Activated naive CD8-positive, alpha-beta T cell treated with anti-CD3 and anti-CD28 coated beads, Interleukin-2, amount 50 U/mL, for 24 hours (primary cell): Measurements from ENCODE around the gene FANCG.

ENCODE experiments used
- ATAC-seq: fragments of 150-1000 bp; cut with Tn5 transposase; one replicate; pipeline ENCODE4 v1.10.0; 2021
- DNase-seq: peaks from one replicate; pipeline ENCODE4 v3.0.0; 2021
- H3K27ac Mint-ChIP-seq: one replicate; pipeline ENCODE4 v1.8.0; 2021; ENCODE audit warnings: mild to moderate bottlenecking, mixed read lengths
- H3K27me3 Mint-ChIP-seq: one replicate; pipeline ENCODE4 v1.8.0; 2021; ENCODE audit warnings: mixed read lengths
- H3K36me3 Mint-ChIP-seq: one replicate; pipeline ENCODE4 v1.8.0; 2021; ENCODE audit warnings: low read depth, mixed read lengths
- H3K4me1 Mint-ChIP-seq: one replicate; pipeline ENCODE4 v1.8.0; 2021; ENCODE audit warnings: mixed read lengths
- H3K4me3 Mint-ChIP-seq: one replicate; pipeline ENCODE4 v1.8.0; 2021; ENCODE audit warnings: mild to moderate bottlenecking, moderate library complexity, mixed read lengths
- H3K9me3 Mint-ChIP-seq: one replicate; pipeline ENCODE4 v1.8.0; 2021; ENCODE audit warnings: mixed read lengths

The FANCG gene

DNA sequence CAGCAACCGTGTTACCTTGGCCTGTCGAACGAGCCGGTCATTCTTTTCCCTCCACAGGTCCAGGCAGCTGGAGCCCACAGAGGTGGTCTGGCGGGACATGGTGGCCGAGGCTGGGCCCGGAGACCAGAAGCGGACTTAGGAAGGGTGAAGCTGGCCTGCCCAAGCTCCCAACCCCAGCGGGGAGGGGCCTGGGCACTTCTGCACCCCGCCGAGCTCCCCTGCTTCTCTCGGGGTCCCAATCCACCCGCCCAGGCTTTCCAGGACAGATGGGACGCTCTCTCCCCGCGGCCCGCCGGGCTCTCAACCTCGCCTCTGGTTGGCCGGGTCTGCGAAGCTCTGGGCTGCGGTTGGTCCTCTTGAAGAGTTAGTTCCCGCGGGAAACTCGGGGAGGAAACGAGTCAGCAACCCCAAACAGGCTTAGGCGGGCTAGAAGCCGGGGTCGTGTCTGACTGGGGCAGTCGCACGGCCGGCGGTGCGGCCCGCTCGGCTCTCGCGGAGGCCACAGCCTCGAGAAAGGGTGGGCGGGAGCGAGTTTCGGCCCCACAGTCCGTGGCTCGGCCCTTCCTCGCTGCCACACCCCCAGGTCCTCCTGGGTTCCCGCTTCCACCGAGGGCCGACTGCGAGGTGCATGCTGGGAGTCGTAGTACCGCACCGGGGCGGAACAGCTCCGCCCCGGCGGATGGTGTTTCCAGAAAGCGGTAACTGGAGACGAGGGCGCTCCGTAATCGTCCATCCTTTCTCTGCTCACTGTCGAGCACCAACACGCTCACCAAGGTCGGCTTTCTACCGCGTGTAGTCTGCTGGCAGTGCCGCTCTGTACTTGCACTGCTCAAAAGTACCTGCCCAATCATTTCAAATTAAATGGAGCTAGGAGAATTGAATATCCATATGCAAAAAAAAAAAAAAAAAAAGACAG is at the start of gene FANCG:
Gene FANCG, minus strand, starts transcription at position 517 of the 916 bp plus-strand sequence. Its CDS starts 418 bp downstream, at position 99.
- peak; percentile 92 for ATAC-seq
- Mint-ChIP-seq H3K27me3 (no peaks in the 10 kb centered on the region), H3K36me3 (peaks cover 21% of the 10 kb centered on the region), H3K4me1 (peaks cover 27% of the 10 kb centered on the region), H3K27ac (peak within 1 kb of the TSS; percentile 92), H3K9me3 (no peaks in the 10 kb centered on the region), H3K4me3 (peak within 1 kb of the TSS; percentile 83)
- DNase-seq = peak; percentile 85

DNA sequence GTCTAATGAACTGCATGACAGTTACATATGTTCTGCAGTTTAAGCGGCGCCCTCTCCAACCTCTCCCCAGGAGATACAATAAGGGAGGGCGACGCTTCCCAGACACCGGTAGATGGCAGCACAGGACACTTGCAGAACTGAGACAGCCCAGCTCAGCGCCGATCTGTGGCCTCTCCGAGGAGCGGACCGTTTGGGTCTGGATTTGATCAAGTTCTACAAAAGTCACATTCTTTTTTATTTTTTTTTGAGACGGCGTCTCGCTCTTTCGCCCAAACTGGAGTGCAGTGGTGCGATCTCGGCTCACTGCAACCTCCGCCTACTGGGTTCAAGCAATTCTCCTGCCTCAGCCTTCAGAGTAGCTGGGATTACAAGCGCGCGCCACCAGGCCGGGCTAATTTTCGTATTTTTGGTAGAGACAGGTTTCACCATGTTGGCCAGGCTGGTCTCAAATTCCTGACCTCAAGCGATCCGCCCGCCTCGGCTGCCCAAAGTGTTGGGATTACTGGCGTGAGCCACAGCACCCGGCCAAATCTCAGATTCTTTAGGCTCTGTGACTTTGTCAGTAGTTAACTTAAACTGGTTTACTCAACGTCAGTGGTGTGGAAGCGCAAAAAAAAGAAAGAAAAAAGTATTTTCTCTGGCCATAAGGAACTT is 37.3 kb upstream of the FANCG start:
- peak; percentile 87 for DNase-seq
- no peaks in the 10 kb centered on the region for H3K36me3 Mint-ChIP-seq
- H3K4me1 Mint-ChIP-seq = peaks cover 47% of the 10 kb centered on the region
- peak overlapping the region; percentile 70 for H3K27ac Mint-ChIP-seq
- no peaks in the 10 kb centered on the region for H3K27me3 Mint-ChIP-seq
- H3K9me3 Mint-ChIP-seq = no peaks in the 10 kb centered on the region
- peak; percentile 68 for ATAC-seq
- H3K4me3 Mint-ChIP-seq = peak overlapping the region; percentile 83

DNA sequence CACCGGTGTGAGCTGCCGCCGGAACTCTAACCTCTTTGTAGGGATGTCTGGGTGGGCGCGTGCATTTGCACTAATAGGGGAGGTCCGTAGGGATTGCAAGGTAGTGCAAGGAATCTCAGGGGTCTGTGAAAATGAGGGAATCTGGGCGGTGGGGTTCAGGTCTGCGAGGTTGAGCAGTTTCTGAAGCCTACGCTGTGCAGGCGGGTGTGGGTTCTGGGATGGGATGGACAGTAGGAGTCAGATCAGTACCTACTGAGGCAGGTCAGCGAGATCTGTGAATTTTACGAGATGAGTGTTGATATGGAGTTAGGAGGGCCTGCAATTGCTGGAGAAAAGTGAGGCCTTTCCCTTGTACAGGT is 36.8 kb upstream of the FANCG start:
- no peaks in the 10 kb centered on the region for H3K9me3 Mint-ChIP-seq
- no peak for ATAC-seq

DNA sequence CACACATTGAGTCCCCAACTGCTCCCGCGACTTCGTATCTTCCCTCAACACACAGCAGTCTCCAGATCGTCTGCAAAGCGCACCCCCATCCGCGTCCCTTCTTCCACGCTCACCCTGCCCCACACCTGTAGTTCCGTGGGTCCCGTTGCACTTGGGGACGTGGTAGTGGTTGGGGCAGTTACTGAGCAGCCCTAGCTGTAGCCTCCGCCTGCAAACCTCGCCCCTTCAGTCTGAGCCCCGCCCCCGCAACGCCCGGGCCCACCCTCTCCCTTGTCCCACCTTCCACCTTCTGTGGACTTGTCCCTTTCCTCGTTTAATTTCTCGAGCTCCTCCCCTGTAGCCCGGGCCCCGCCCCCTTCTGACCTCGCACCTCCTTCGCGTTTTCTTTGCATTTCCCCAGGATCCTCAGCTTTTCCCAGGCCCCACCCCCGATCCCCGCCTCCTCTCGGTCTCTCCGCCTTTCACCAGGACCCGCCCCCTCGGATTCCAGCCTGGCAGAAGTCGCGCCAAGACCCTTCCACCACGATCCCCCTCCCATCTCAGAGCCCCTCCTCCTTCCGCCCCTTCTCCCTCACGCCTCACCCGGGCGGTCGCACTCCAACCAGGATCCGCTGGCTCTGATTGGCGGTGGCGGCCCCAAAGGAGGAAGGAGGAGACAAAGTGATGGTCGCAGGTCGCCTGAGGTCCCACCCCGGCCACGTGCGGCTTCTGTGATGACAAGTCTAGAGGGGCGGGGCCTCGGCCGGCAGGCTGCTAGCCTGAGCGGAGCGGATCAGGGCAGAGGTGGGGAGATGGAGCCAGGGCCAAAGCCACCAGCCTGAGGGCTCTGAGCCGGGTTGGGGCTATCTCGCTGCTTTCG is 36.2 kb upstream of the FANCG start, which contains the start of gene ATOSB:
Gene ATOSB, minus strand, starts transcription at position 183 of the 859 bp plus-strand sequence. CDS start 7,588 bp downstream, outside the sequence.
- Mint-ChIP-seq H3K9me3 (no peaks in the 10 kb centered on the region), H3K36me3 (no peaks in the 10 kb centered on the region), H3K4me3 (peak within 1 kb of the TSS; percentile 83), H3K4me1 (peaks cover 56% of the 10 kb centered on the region), H3K27ac (peak within 1 kb of the TSS; percentile 70), H3K27me3 (no peaks in the 10 kb centered on the region)
- DNase-seq = peak; percentile 93
- ATAC-seq = peak; percentile 65

More for the DNA sequence above, 36.8 kb upstream of the FANCG start:
- H3K36me3 Mint-ChIP-seq = no peaks in the 10 kb centered on the region
- peak overlapping the region; percentile 70 for H3K27ac Mint-ChIP-seq
- no peak for DNase-seq
- H3K4me1 Mint-ChIP-seq = peaks cover 52% of the 10 kb centered on the region
- peak overlapping the region; percentile 83 for H3K4me3 Mint-ChIP-seq
- no peaks in the 10 kb centered on the region for H3K27me3 Mint-ChIP-seq

DNA sequence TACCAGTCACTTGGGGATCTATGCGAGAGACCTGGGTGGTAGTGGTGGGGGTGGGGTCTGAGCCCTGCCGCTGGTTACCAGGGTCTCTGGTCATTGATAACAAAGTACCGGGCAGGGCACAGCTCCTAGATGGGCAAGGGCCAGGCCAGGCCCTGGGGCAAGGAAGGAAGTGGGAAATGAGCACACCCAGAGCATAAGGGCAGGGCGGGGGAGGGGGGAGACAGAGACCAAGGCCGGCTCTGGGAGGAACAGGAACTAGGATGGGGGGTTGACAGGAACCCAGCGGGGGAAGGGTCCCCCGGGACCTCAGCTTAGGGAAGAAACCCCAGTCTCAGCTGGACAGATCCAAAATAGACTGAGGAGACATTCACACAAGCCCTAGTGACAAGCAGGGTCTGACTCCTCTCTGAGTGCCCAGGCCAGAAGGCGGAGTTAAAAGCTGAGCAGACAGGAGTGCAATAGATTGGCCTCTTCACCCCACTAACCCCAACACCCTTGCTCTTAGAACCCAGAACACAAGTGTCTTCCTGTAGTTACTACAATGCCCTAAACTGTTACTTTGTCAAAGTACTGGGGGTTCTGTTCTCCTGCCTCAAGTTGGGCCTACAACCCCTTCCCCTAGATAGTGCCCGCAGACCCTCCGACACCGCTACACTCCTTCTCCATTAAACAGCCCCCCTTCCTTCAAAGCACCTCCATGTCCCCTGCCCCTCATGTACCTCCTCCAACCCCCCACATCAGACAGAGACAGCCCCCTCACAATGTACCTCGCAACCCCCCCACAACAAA is 35.3 kb upstream of the FANCG start:
- Mint-ChIP-seq H3K9me3 (no peaks in the 10 kb centered on the region), H3K27me3 (no peaks in the 10 kb centered on the region), H3K36me3 (no peaks in the 10 kb centered on the region), H3K4me3 (peak overlapping the region; percentile 83), H3K4me1 (peaks cover 65% of the 10 kb centered on the region), H3K27ac (peak overlapping the region; percentile 70)
- ATAC-seq (no peak), DNase-seq (peak; percentile 41)

DNA sequence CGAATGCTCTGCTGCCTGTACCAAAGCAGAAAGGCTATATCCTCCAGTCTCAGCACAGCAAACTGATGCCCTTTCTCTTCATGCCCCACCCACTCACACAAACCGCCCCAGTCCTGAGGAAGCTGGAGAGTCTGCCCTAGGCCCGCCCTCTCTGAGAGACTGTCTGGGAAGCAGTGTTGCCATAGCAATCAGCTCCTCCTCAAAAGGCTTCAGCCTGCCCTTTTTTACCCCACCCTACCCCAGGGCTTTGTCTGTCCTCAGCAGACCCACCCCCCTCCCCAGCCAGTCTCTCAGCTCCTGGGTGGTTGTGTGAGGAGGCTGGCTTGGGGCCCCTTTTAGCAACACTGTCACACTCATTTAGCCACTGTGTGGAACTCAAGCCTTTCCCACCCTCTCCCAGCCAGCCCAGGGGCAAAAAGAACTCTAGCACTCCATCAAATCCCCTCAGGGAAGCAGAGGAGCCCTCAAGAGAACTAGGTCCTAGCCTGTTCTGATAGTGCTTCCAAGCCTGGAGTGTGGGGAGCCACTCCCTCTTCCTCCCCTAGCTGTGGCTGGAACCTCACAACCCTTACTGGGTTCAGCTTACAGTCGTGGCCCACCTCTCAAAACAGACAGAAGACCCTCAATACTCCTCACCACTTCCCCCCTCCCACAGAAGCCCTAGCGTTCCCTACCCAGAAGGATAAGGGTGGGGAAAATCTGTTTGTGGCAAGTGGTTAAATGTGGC is 34.5 kb upstream of the FANCG start:
- peak; percentile 78 for DNase-seq
- Mint-ChIP-seq H3K4me1 (peaks cover 69% of the 10 kb centered on the region), H3K4me3 (peak overlapping the region; percentile 83), H3K36me3 (no peaks in the 10 kb centered on the region), H3K27ac (peak overlapping the region; percentile 70), H3K9me3 (no peaks in the 10 kb centered on the region), H3K27me3 (no peaks in the 10 kb centered on the region)
- ATAC-seq = peak; percentile 41

DNA sequence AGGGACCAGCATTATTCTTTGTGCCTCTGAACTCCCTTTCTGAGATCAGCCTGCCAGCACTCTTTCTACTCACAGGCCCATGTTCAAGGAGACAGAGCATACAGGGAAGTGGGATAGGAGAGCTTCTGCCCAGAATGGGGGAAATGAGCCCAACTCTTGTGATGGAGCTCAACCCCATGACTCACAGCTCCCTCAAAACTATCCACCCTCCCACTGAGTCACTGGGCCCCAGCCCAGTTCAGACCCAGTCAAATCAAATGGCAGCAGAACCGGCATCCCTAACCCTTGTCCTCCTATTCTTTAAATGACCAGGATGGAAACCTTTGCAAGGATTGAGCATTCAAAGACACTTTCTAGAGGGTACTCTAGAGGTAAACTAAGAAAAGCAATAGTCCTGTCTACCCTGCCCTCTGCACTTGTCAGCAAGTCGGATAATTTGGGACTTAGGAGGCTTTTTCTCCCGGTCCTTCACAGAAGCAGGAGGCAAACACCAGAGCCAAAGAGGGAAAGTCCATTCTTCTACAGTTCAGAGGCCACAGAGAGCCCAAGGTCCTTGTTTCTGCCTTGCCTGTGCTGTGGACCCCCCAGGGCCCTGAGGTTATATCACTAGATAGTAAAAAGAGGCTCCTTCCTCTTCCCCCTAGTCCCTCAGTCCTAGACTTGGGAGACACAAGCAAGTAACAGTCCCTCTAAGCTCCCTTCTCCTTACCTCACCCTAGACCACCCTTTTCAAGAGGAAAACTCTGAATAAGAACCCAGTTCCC is 32.7 kb upstream of the FANCG start:
- H3K4me1 Mint-ChIP-seq = peaks cover 69% of the 10 kb centered on the region

DNA sequence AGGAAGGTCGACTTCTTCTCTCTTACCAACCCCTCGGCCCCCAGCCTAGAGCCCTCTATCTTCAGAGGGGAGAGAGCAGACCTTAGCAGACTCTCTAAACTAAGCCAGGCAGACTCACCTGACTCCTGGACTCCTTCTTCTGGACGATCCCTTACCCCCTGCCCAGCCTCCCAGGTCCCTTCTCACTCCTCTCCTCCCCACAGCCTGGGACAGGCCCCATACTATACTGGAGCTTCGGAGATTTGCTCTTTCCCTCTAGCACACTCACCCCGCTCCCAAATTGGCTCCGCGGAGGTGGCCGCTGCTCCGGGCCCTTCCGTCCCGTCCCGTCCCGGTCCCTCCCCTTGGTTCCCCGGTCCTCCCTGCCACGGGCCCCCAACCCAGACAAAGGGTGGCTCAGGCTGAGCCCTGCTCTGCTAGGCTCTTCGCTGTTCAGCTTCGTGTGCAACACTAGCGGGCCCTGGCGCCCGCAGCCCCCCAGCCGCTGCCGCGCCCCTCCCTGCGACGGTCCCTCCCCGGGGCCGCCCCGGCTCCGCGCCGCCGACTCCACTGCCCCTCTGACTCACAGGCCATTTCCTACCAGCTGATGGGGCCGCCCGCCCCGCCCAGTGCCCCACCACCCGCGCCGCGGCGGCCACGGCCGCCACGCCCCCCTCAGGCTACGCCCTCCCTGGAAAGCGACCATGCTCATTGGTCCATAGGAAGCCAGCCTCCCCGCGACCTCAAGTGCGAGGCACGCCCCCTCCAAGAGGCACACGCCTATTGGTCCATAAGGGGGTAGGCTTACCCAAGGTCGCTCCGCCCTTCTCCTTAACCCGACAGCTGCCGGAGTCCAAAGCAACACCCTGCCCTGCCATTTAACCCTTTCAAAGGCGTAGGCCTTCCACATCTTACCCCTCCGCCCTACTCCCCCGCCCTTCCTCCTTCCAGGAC is 31.5 kb upstream of the FANCG start:
- Mint-ChIP-seq H3K27ac (peak overlapping the region; percentile 73), H3K4me1 (peaks cover 59% of the 10 kb centered on the region), H3K4me3 (peak overlapping the region; percentile 72), H3K36me3 (no peaks in the 10 kb centered on the region), H3K9me3 (no peaks in the 10 kb centered on the region), H3K27me3 (no peaks in the 10 kb centered on the region)
- DNase-seq (peak; percentile 95), ATAC-seq (peak; percentile 81)

More for the DNA sequence above, 32.7 kb upstream of the FANCG start:
- Mint-ChIP-seq H3K27me3 (no peaks in the 10 kb centered on the region), H3K4me3 (peak overlapping the region; percentile 72), H3K36me3 (no peaks in the 10 kb centered on the region), H3K9me3 (no peaks in the 10 kb centered on the region), H3K27ac (peak overlapping the region; percentile 73)
- ATAC-seq (no peak), DNase-seq (peak; percentile 17)

DNA sequence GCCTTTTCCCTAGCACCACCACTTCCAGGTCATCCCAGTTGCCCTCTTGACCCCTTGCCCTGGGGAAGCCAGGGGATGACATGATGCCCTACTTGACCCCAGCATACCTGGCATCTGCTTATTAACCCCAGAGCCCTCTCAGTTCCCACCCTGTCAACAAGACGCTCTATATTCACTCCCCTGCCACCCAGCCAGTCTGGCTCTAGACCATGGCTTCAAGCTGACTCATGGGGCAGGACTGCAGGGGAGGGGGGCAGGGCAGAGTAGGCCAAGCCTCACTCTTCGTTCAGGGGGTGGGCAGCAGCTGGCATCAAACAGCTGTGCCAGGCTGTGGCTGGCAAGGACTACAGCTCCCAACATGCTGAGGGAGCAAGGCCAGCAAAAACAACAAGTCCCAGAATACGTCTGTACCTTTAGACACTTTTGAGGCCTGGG is 30.6 kb upstream of the FANCG start:
- DNase-seq = no peak
- ATAC-seq = no peak
- Mint-ChIP-seq H3K36me3 (no peaks in the 10 kb centered on the region), H3K27ac (no peak overlapping the region), H3K4me3 (peak overlapping the region; percentile 72), H3K4me1 (peaks cover 50% of the 10 kb centered on the region), H3K9me3 (no peaks in the 10 kb centered on the region), H3K27me3 (no peaks in the 10 kb centered on the region)

DNA sequence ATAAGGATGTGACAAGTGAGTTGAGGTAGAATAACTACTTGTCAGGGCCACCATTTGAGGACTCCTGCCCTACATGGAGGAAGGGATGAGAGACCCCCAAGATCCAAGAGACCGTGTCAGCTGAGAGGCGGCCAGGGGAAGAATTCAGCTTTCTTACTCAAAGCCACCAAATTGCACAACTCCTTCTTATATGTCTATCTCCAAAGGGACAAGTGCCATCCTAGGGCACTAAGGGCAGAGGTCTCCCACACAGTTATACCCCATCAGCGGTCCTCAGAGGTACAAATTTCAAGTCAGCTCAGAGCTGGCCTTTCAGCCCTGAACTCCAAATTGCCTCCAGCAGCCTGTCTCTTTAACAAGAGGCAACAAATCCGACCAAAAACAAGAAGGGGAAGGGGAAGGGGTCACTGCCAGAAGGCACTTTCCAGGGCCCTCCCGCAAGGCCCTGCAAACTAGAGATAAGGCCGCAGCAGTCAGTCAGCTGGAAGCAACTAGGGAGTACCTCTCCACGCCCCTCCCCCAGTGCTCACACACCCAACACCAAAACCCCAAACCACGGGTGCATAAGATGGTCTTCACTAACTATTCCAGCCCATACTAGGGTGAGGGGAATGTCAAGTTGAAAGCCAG is 29.3 kb upstream of the FANCG start:
- ATAC-seq = no peak
- DNase-seq = no peak
- peaks cover 38% of the 10 kb centered on the region for H3K4me1 Mint-ChIP-seq
- H3K9me3 Mint-ChIP-seq = no peaks in the 10 kb centered on the region
- no peaks in the 10 kb centered on the region for H3K36me3 Mint-ChIP-seq
- no peak overlapping the region for H3K27ac Mint-ChIP-seq
- no peak overlapping the region for H3K4me3 Mint-ChIP-seq
- no peaks in the 10 kb centered on the region for H3K27me3 Mint-ChIP-seq

DNA sequence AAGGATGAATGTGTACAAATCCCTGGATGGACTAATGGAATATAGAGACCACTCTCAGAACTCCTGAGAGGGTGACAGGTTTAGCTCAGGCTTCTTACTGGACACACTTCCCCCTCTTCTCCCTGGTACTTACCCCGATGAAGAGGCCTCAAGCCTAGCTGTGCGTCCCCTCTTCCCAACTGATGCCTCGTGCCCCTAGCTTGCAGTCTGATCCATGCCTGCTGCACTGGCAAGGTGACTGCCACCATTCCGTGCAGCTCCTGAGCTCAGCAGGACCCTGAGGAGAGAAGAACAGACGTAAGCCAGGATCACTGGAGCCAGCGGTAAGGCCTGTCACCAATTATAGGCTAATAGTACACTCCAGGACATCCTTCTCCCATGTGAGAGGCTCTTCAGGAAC is 28.7 kb upstream of the FANCG start:
- no peaks in the 10 kb centered on the region for H3K36me3 Mint-ChIP-seq
- H3K4me1 Mint-ChIP-seq = peaks cover 36% of the 10 kb centered on the region
- H3K27ac Mint-ChIP-seq = no peak overlapping the region
- DNase-seq (no peak), ATAC-seq (no peak)
- H3K27me3 Mint-ChIP-seq = no peaks in the 10 kb centered on the region
- H3K9me3 Mint-ChIP-seq = no peaks in the 10 kb centered on the region
- no peak overlapping the region for H3K4me3 Mint-ChIP-seq
